HFF-Myc (cell line): ENCODE results near the gene CARD8.

Source experiments
- DNase-seq: peaks from one replicate; pipeline ENCODE4 v3.0.0-alpha.2; 2011; ENCODE audit warnings: low read depth; ENCODE audit errors: extremely low read depth
- H3K4me3 ChIP-seq: replicated peaks from 2 replicates; pipeline ENCODE4 v1.5.1; 2011; ENCODE audit warnings: low read depth, mild to moderate bottlenecking, control low read depth, low read length
- CTCF ChIP-seq: IDR thresholded peaks from 2 replicates; pipeline ENCODE4 v1.5.1; 2012; ENCODE audit warnings: mild to moderate bottlenecking, low read depth, low read length, control low read depth; ENCODE audit errors: missing control alignments

CARD8 gene

GRCh38 chr19:48258350-48258749, 2.6 kb upstream of the CARD8 start:
- no peak overlapping the region for H3K4me3 ChIP-seq
- no peak for TF ChIP-seq CTCF
- no peak for DNase-seq

GRCh38 chr19:48254529-48254970, 1.2 kb downstream of the CARD8 start:
- H3K4me3 ChIP-seq = peak overlapping the region; percentile 81
- no peak for DNase-seq
- no peak for TF ChIP-seq CTCF

GRCh38 chr19:48253999-48254398, 1.7 kb downstream of the CARD8 start:
- no peak for TF ChIP-seq CTCF
- DNase-seq = no peak
- no peak overlapping the region for H3K4me3 ChIP-seq

GRCh38 chr19:48252609-48253008, 3.1 kb downstream of the CARD8 start:
- TF ChIP-seq CTCF = no peak
- H3K4me3 ChIP-seq = no peak overlapping the region
- DNase-seq = no peak

GRCh38 chr19:48250290-48251025, 5.3 kb downstream of the CARD8 start:
- TF ChIP-seq CTCF = no peak
- no peak overlapping the region for H3K4me3 ChIP-seq
- DNase-seq = no peak

GRCh38 chr19:48249502-48250014, 6.2 kb downstream of the CARD8 start:
- no peak overlapping the region for H3K4me3 ChIP-seq
- DNase-seq = no peak
- TF ChIP-seq CTCF = no peak
